D721Med (cell line): ENCODE measurements around the gene DGKA.

Experiments used
- DNase-seq: peaks from one replicate; pipeline ENCODE4 v3.0.0; 2011; ENCODE audit warnings: low spot score; ENCODE audit not compliant: insufficient read length
- FAIRE-seq: peaks from 2 replicates; lab custom pipeline; 2011; peaks lifted over from hg19 to GRCh38; lab: Jason Lieb, UNC
- CTCF ChIP-seq: IDR thresholded peaks from 2 replicates; pipeline ENCODE4 v1.5.1; 2012; ENCODE audit warnings: mild to moderate bottlenecking, control low read depth; ENCODE audit not compliant: insufficient read depth; ENCODE audit errors: missing control alignments

The DGKA gene

GRCh38 chr12:55930771-55931316 is at the start of gene DGKA:
DGKA (plus strand) TSS chr12:55931162; CDS start chr12:55936504, 5,342 bp downstream.
- no peak for FAIRE-seq
- peak; percentile 63 for TF ChIP-seq CTCF

GRCh38 chr12:55885113-55885512 is 45.8 kb upstream of the DGKA start:
- DNase-seq (no peak), FAIRE-seq (no peak)
- no peak for TF ChIP-seq CTCF

More at GRCh38 chr12:55930771-55931316, at the start of gene DGKA:
- DNase-seq = no peak

- FAIRE-seq = no peak
- TF ChIP-seq CTCF = no peak
- DNase-seq = no peak
Observed at GRCh38 chr12:55891310-55891709, 39.7 kb upstream of the DGKA start.

- FAIRE-seq = no peak
- no peak for DNase-seq
- no peak for TF ChIP-seq CTCF
Observed at GRCh38 chr12:55893723-55894122, 37.2 kb upstream of the DGKA start.

DNA sequence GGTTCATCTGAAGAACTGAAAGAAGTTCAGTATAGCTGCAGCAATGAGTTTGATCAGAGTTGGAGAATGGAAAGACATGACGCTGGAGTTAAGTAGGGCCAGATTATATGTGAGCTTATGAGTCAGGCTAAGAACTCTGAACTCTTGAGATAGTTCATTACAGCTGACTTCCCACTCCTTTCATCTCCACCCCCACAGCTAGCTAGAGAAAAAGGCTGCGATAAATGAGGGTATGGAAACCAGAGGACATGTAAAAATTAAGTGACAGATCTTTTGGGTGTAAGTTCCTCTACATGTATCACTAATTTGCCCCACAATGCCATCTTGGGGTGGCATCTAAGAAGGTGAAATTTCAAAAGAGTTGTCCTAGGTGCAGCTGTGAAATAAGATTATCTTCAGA is 31.9 kb upstream of the DGKA start:
- no peak for TF ChIP-seq CTCF
- no peak for DNase-seq
- no peak for FAIRE-seq

GRCh38 chr12:55901881-55902490 is 29.0 kb upstream of the DGKA start:
- FAIRE-seq = no peak
- TF ChIP-seq CTCF = no peak
- DNase-seq = no peak

- no peak for DNase-seq
- no peak for TF ChIP-seq CTCF
- no peak for FAIRE-seq
Observed at GRCh38 chr12:55906056-55906455, 24.9 kb upstream of the DGKA start.
